ENCODE results near the gene AMMECR1.

AMMECR1 gene

DNA sequence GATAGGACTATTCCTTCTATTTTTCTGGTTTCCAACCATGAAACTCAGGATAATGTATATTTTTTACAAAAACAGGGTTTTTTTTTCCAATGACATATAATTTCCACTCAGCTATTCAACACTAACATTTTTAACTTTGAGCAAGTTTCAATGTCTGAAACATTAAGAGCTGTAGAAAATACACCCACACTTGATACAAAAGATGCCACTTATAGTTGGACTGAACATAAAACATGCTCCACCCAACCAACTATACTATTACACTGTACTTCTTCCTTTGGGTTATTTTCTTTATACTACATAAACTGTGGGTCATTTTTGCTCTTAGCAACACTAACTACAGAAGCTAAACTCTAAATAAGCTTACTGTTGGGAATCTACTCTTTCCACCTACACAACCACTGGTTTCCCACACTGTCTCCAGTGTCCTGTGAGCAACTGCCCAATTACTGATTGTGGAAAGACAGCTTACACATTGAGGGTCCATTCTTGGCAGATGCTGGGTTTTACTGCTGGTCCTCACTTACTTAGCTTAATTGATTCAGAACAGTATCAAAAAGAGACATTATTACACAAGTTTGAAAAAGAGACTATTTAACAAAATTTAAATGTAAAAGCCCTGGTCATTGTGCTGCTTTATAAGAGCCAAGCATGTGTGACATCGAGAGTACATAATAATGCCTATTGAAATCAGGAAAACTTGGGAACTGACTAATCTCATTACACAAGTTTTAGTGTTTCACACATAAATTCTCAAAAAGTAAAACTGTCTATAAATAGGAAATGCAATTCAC lies 6.3 kb downstream of the AMMECR1 start:
- no peaks in the 10 kb centered on the region for H4K20me1 ChIP-seq (ENCODE audit: insufficient read depth, low read length)
- H3K27ac ChIP-seq (ENCODE audit: low read length): peak overlapping the region; percentile 47; the same call in 1 of the 2 replicates
- peak overlapping the region; percentile 56 for H3K4me2 ChIP-seq (ENCODE audit: low read depth, low read length)
- no peaks in the 10 kb centered on the region for H3K9me2 ChIP-seq (replicated peaks; ENCODE audit: insufficient read depth, low read length)
- no peaks in the 10 kb centered on the region for H3F3A ChIP-seq (ENCODE audit: insufficient read depth, low read length)
- H3K79me2 ChIP-seq (ENCODE audit: low read length): peaks cover 94% of the 10 kb centered on the region
- no peaks in the 10 kb centered on the region for H3K27me3 ChIP-seq (replicated peaks; ENCODE audit: insufficient read depth, low read length)
- no peak overlapping the region for H2AFZ ChIP-seq (ENCODE audit: low read length)
- TF ChIP-seq, protein P1, sequence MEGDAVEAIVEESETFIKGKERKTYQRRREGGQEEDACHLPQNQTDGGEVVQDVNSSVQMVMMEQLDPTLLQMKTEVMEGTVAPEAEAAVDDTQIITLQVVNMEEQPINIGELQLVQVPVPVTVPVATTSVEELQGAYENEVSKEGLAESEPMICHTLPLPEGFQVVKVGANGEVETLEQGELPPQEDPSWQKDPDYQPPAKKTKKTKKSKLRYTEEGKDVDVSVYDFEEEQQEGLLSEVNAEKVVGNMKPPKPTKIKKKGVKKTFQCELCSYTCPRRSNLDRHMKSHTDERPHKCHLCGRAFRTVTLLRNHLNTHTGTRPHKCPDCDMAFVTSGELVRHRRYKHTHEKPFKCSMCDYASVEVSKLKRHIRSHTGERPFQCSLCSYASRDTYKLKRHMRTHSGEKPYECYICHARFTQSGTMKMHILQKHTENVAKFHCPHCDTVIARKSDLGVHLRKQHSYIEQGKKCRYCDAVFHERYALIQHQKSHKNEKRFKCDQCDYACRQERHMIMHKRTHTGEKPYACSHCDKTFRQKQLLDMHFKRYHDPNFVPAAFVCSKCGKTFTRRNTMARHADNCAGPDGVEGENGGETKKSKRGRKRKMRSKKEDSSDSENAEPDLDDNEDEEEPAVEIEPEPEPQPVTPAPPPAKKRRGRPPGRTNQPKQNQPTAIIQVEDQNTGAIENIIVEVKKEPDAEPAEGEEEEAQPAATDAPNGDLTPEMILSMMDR (IDR thresholded peaks at IDR 0.05; ENCODE audit: low read length): no peak
- no peak for TF ChIP-seq EZH2phosphoT487 (IDR thresholded peaks at IDR 0.05; ENCODE audit: low read length)
- TF ChIP-seq EZH2 (optimal IDR thresholded peaks at IDR 0.05; ENCODE audit: low read depth, low read length): no peak
- H3K9ac ChIP-seq (ENCODE audit: low read length): no peak overlapping the region
- H3K9me3 ChIP-seq (replicated peaks; ENCODE audit: insufficient read depth, low read length): no peaks in the 10 kb centered on the region
- H3K4me3 ChIP-seq (ENCODE audit: low read length): no peak overlapping the region
- no peak for DNase-seq
- no peaks in the 10 kb centered on the region for H3K36me3 ChIP-seq (replicated peaks; ENCODE audit: insufficient read depth, low read length)
- H3K4me1 ChIP-seq (ENCODE audit: low read length): peaks cover 36% of the 10 kb centered on the region

DNA sequence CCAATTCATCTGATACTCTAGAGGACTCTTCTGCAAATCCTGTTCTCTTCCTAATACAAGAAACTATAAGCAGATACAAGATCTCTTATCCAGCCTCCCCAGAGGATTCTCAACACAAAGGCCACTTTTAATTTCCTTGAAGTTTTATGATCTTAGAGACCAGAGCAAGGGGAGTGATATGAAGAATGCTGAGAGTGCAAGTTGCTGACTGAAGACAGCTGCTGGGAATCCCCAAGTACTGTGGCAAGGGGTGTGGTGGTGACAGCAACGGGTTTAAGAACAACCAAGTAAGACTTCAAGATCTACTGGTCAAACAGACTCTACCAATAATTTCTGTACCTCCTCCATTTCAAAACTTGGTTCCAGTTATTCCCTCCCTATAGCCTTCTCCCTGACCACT lies 7.0 kb downstream of the AMMECR1 start:
- Histone ChIP-seq H3K9ac (ENCODE audit: low read length) (no peak overlapping the region), H3K4me2 (ENCODE audit: low read depth, low read length) (peak overlapping the region; percentile 56), H3K27ac (ENCODE audit: low read length) (peak overlapping the region; percentile 47; the same call in 1 of the 2 replicates), H4K20me1 (ENCODE audit: insufficient read depth, low read length) (no peaks in the 10 kb centered on the region), H2AFZ (ENCODE audit: low read length) (no peak overlapping the region), H3K36me3 (replicated peaks; ENCODE audit: insufficient read depth, low read length) (no peaks in the 10 kb centered on the region), H3K9me3 (replicated peaks; ENCODE audit: insufficient read depth, low read length) (no peaks in the 10 kb centered on the region), H3K4me3 (ENCODE audit: low read length) (no peak overlapping the region), H3K27me3 (replicated peaks; ENCODE audit: insufficient read depth, low read length) (no peaks in the 10 kb centered on the region), H3K4me1 (ENCODE audit: low read length) (peaks cover 36% of the 10 kb centered on the region), H3F3A (ENCODE audit: insufficient read depth, low read length) (no peaks in the 10 kb centered on the region), H3K9me2 (replicated peaks; ENCODE audit: insufficient read depth, low read length) (no peaks in the 10 kb centered on the region), H3K79me2 (ENCODE audit: low read length) (peaks cover 91% of the 10 kb centered on the region)
- peak; percentile 93 for DNase-seq
- TF ChIP-seq, protein P1 (IDR thresholded peaks at IDR 0.05; ENCODE audit: low read length): no peak
- no peak for TF ChIP-seq EZH2 (optimal IDR thresholded peaks at IDR 0.05; ENCODE audit: low read depth, low read length)
- TF ChIP-seq EZH2phosphoT487 (IDR thresholded peaks at IDR 0.05; ENCODE audit: low read length): no peak

DNA sequence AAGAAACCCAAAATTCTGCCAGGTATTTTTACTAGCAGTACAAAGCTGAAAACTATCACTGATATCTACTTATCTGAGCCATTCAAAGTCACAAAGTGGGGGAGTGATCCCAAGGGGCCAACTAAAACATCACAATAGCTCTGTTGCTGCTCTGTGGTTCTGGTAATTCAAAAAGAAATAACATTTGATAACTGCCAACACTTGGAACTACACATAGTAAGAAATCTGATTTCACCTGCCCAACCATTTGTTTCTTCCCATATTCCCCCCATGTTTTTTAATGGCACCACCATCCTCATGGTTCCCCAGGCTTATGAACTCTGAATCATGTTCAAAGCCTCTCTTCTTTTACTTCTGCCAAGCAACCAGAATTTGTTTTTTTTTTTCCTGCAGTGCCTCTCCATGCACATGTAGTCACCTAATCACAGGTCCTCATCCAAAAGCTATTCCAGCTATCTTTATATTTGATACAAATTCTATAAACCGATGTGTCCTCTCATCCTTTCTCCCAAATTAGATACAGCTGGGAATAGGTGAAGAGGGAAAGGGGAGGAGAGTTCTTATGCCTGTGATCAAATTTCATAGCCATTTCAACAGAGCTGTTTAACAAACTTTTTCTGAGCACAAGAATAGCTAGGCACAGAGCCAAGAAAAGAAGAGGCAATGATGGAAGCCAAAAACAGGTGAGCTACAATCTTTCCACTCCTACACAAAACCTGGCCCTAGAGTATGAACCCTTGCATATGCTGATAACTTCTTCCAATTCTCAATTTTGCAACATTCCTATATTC lies 7.7 kb downstream of the AMMECR1 start:
- Histone ChIP-seq H3K27ac (ENCODE audit: low read length) (peak overlapping the region; percentile 47; the same call in 1 of the 2 replicates), H3K4me3 (ENCODE audit: low read length) (no peak overlapping the region), H2AFZ (ENCODE audit: low read length) (no peak overlapping the region), H3K4me1 (ENCODE audit: low read length) (peaks cover 34% of the 10 kb centered on the region), H4K20me1 (ENCODE audit: insufficient read depth, low read length) (no peaks in the 10 kb centered on the region), H3K36me3 (replicated peaks; ENCODE audit: insufficient read depth, low read length) (no peaks in the 10 kb centered on the region), H3K27me3 (replicated peaks; ENCODE audit: insufficient read depth, low read length) (no peaks in the 10 kb centered on the region), H3K9me3 (replicated peaks; ENCODE audit: insufficient read depth, low read length) (no peaks in the 10 kb centered on the region), H3K79me2 (ENCODE audit: low read length) (peaks cover 91% of the 10 kb centered on the region), H3K4me2 (ENCODE audit: low read depth, low read length) (peak overlapping the region; percentile 56), H3K9ac (ENCODE audit: low read length) (no peak overlapping the region), H3K9me2 (replicated peaks; ENCODE audit: insufficient read depth, low read length) (no peaks in the 10 kb centered on the region), H3F3A (ENCODE audit: insufficient read depth, low read length) (no peaks in the 10 kb centered on the region)
- DNase-seq: no peak
- TF ChIP-seq, protein P1 (IDR thresholded peaks at IDR 0.05; ENCODE audit: low read length): no peak
- TF ChIP-seq EZH2phosphoT487 (IDR thresholded peaks at IDR 0.05; ENCODE audit: low read length) (no peak), EZH2 (optimal IDR thresholded peaks at IDR 0.05; ENCODE audit: low read depth, low read length) (no peak)

All from MM.1S (cell line).